K562 (cell line): ENCODE results near the gene GET4. TPM values are rescaled to one million over a fixed set of nuclear protein-coding genes. Genes with fewer than 3 reads are reported as not detected.

Source experiments
- ATAC-seq: fragments of 200-7000 bp; cut with Tn5 transposase; 3 replicates; pipeline ENCODE4 v1.9.1; 2020; ENCODE audit warnings: moderate library complexity
- BruUV-seq: library from RNA; stranded (reverse); fragments of 400-500 nt; replicated peaks from 2 replicates; lab custom pipeline; 2021; lab: Mats Ljungman, UMichigan
- CTCF ChIA-PET: fragments of 300-600 bp; formaldehyde crosslinking; extraction: SDS; loops from one replicate; lab custom pipeline; 2021; ENCODE audit warnings: low intra/inter-chr PET ratio; lab: Yijun Ruan, JAX
- POLR2A ChIA-PET: fragments of 300-600, 350-650 bp; sonication (Branson Sonifier 250); formaldehyde crosslinking; extraction: SDS; loops from one replicate; lab custom pipeline; 2021; ENCODE audit warnings: antibody characterized with exemption, inconsistent platforms; lab: Yijun Ruan, JAX
- DNase-seq, 4 experiments: peaks; one replicate each; pipeline versions ENCODE4 v3.0.0 to v3.0.0-alpha.2; 2011 to 2018; ENCODE audit warnings: low spot score in 3 of 4, mixed read lengths in 3 of 4; ENCODE audit errors: extremely low read depth in 1 of 4
- FAIRE-seq: peaks from 2 replicates; lab custom pipeline; 2011; peaks lifted over from hg19 to GRCh38; lab: Jason Lieb, UNC
- H2AFZ ChIP-seq: 2 replicates; pipeline ENCODE4 v1.6.0; 2011; ENCODE audit warnings: low read depth, low read length, control low read depth, inconsistent platforms
- H3K27ac ChIP-seq: fragments of 200-600 bp; 3 replicates; pipeline ENCODE4 v1.8.0; 2011; ENCODE audit warnings: low read depth, mild to moderate bottlenecking, control low read depth, inconsistent platforms, low read length, moderate library complexity, mixed read lengths; ENCODE audit errors: extremely low read depth
- H3K27me3 ChIP-seq, 2 experiments: fragments of 300-600 bp in 1 of 2; 2 replicates in 1 of 2; 3 replicates in 1 of 2; pipeline versions ENCODE4 v1.6.0 to v1.8.0; 2011; ENCODE audit warnings: inconsistent platforms in 2 of 2, low read length in 2 of 2, mild to moderate bottlenecking in 1 of 2, mixed read lengths in 1 of 2, moderate library complexity in 1 of 2; ENCODE audit not compliant: control insufficient read depth in 2 of 2, insufficient read depth in 2 of 2
- H3K36me3 ChIP-seq: fragments of 300-600 bp; 3 replicates; pipeline ENCODE4 v1.8.0; 2011; ENCODE audit warnings: mild to moderate bottlenecking, low read length, inconsistent platforms; ENCODE audit not compliant: control insufficient read depth, insufficient read depth
- H3K4me1 ChIP-seq, 2 experiments: fragments of 200-600 bp in 1 of 2; replicated peaks in 1 of 2; 2 replicates in 1 of 2; 3 replicates in 1 of 2; pipeline versions ENCODE4 v1.5.1 to v1.8.0; 2011; ENCODE audit warnings: inconsistent platforms in 2 of 2, low read length in 2 of 2, mild to moderate bottlenecking in 1 of 2, mixed read lengths in 1 of 2, moderate library complexity in 1 of 2; ENCODE audit not compliant: control insufficient read depth in 2 of 2, insufficient read depth in 2 of 2
- H3K4me2 ChIP-seq: 2 replicates; pipeline ENCODE4 v1.6.1; 2011; ENCODE audit warnings: low read length, control low read depth, inconsistent platforms, mixed read lengths; ENCODE audit not compliant: insufficient read depth
- H3K4me3 ChIP-seq: fragments of 200-600 bp; sonication (generic), shearing (Covaris generic); 2 replicates; pipeline ENCODE4 v1.5.1; 2016; ENCODE audit warnings: control low read depth, inconsistent platforms
- H3K79me2 ChIP-seq: fragments of 200-600 bp; 3 replicates; pipeline ENCODE4 v1.8.0; 2011; ENCODE audit warnings: low read length, inconsistent platforms; ENCODE audit not compliant: control insufficient read depth, insufficient read depth
- H3K9ac ChIP-seq, 2 experiments: 2 replicates each; pipeline versions ENCODE4 v1.6.0 to v1.6.1; 2011; ENCODE audit warnings: low read depth in 2 of 2, low read length in 2 of 2, control low read depth in 1 of 2, inconsistent platforms in 1 of 2, mild to moderate bottlenecking in 1 of 2, mixed read lengths in 1 of 2; ENCODE audit not compliant: insufficient read depth in 1 of 2
- H3K9me1 ChIP-seq: one replicate; pipeline ENCODE4 v1.6.0; 2011; ENCODE audit warnings: inconsistent platforms, mild to moderate bottlenecking, low read length, moderate library complexity; ENCODE audit not compliant: control insufficient read depth, insufficient read depth
- H3K9me3 ChIP-seq: replicated peaks from 2 replicates; pipeline ENCODE4 v1.5.1; 2011; ENCODE audit warnings: low read depth, low read length, inconsistent platforms; ENCODE audit not compliant: control insufficient read depth, insufficient read depth
- H4K20me1 ChIP-seq: replicated peaks from 2 replicates; pipeline ENCODE4 v1.6.1; 2011; ENCODE audit warnings: low read length, inconsistent platforms, mixed read lengths; ENCODE audit not compliant: control insufficient read depth, insufficient read depth
- BRD9 ChIP-seq: fragments of 450-650 bp; IDR thresholded peaks from 2 replicates; pipeline ENCODE4 v1.6.1; 2018; ENCODE audit warnings: low read depth; ENCODE audit not compliant: partially characterized antibody
- DDX20 ChIP-seq: fragments of 450-650 bp; IDR thresholded peaks from 2 replicates; pipeline ENCODE4 v1.6.1; 2016; ENCODE audit warnings: missing genetic modification characterization, low read depth, mild to moderate bottlenecking, missing compliant biosample characterization, moderate library complexity
- GABPB2 ChIP-seq: fragments of 250-450 bp; sonication (Bioruptor Pico); conservative IDR thresholded peaks from 2 replicates; pipeline ENCODE4 v1.5.1; 2021; ENCODE audit warnings: mild to moderate bottlenecking
- KLF10 ChIP-seq: fragments of 250-450 bp; sonication (Bioruptor Pico); IDR thresholded peaks from 2 replicates; pipeline ENCODE4 v1.6.1; 2021; ENCODE audit warnings: matching md5 sums
- MCM5 ChIP-seq: fragments of 450-650 bp; IDR thresholded peaks from 2 replicates; pipeline ENCODE4 v1.6.1; 2016; ENCODE audit warnings: low read depth
- MXI1 ChIP-seq: IDR thresholded peaks from 2 replicates; pipeline ENCODE4 v1.6.1; 2011; ENCODE audit warnings: low read depth, mild to moderate bottlenecking, improper control_type of control experiment, low read length
- NFYB ChIP-seq: IDR thresholded peaks from 2 replicates; pipeline ENCODE4 v1.6.1; 2011; ENCODE audit warnings: mild to moderate bottlenecking, moderate library complexity; ENCODE audit not compliant: insufficient read length; ENCODE audit errors: extremely low read depth
- NR4A1 ChIP-seq, 2 experiments: fragments of 250-450 bp in 1 of 2; fragments of 450-650 bp in 1 of 2; sonication (Bioruptor Pico) in 1 of 2; IDR thresholded peaks; 2 replicates each; pipeline versions ENCODE4 v1.4.0 to v1.6.1; 2016 to 2020; ENCODE audit warnings: mild to moderate bottlenecking in 2 of 2, missing compliant biosample characterization in 1 of 2, missing genetic modification characterization in 1 of 2, moderate library complexity in 1 of 2
- PHF21A ChIP-seq: fragments of 450-650 bp; IDR thresholded peaks from 2 replicates; pipeline ENCODE4 v1.6.1; 2017; ENCODE audit warnings: low read depth, borderline replicate concordance
- PRMT5 ChIP-seq: sonication (generic); formaldehyde crosslinking; IDR thresholded peaks from 2 replicates; pipeline ENCODE4 v1.5.0; 2020; ENCODE audit warnings: missing genetic modification reagents
- PTRF ChIP-seq: fragments of 450-650 bp; IDR thresholded peaks from 2 replicates; pipeline ENCODE4 v1.6.1; 2016; ENCODE audit warnings: mild to moderate bottlenecking, missing genetic modification characterization, missing compliant biosample characterization
- THRAP3 ChIP-seq: fragments of 450-650 bp; IDR thresholded peaks from 2 replicates; pipeline ENCODE4 v1.6.1; 2016; ENCODE audit warnings: mild to moderate bottlenecking, inconsistent platforms, borderline replicate concordance
- ZNF347 ChIP-seq: fragments of 450-650 bp; formaldehyde crosslinking; IDR thresholded peaks from 2 replicates; pipeline ENCODE4 v1.4.0; 2020; ENCODE audit warnings: low read depth, mild to moderate bottlenecking, moderate library complexity
- ZNF354B ChIP-seq: fragments of 250-450 bp; sonication (Bioruptor Pico); IDR thresholded peaks from 2 replicates; pipeline ENCODE4 v1.4.0; 2020
- WGBS: fragments of 100-300 bp; shearing (Covaris generic); methylation state at CpG from one replicate; pipeline ENCODE4 v1.1.6; 2016; ENCODE audit warnings: low coverage, mixed read lengths; ENCODE audit not compliant: insufficient coverage; ENCODE audit errors: missing lambda C conversion rate; 5-methylcytosine and 5-hydroxymethylcytosine counted together
- in situ Hi-C: fragments of 300-500 bp; cut with MboI; formaldehyde crosslinking; loops from 4 replicates; pipeline ENCODE4 v1.15.0; 2018; ENCODE audit warnings: inconsistent platforms, mixed read lengths
- intact Hi-C: fragments of 100-400 bp; cut with micrococcal nuclease; formaldehyde crosslinking; loops from 2 replicates; pipeline ENCODE4 v1.14.2; 2022
- polyA plus RNA-seq, 8 experiments: library from polyadenylated mRNA; depleted of rRNA in 4 of 8; stranded (reverse) in 5 of 8; unstranded in 3 of 8; fragments of >200 nt; fragmentation: Nextera tagmentation in 2 of 8; fragmentation: Illumina TruSeq in 1 of 8; extraction: Ambion mirVana in 2 of 8; extraction: Trizol in 1 of 8; gene quantifications; 2 replicates each; pipeline versions ENCODE4 v1.2.1 to v1.2.3, GENCODE V29; 2011 to 2014; ENCODE audit warnings: inconsistent platforms in 1 of 8, missing spikeins in 1 of 8
- total RNA-seq, 7 experiments: library from RNA; depleted of rRNA in 6 of 7; stranded (reverse); fragments of >200 nt in 6 of 7; fragmentation: Illumina TruSeq in 2 of 7; extraction: Trizol in 2 of 7; gene quantifications; 2 replicates each; pipeline versions ENCODE4 v1.2.1 to v1.2.3, GENCODE V29; 2011 to 2021; ENCODE audit warnings: low replicate concordance in 1 of 7
- TF ChIP-seq, protein P1 (sequence below): sonication (generic); formaldehyde crosslinking; IDR thresholded peaks from 2 replicates; pipeline ENCODE4 v1.8.0; 2022; ENCODE audit warnings: mild to moderate bottlenecking, missing genetic modification reagents
- TF ChIP-seq, protein P2 (sequence below), 3 experiments: fragments of 200-800 bp in 1 of 3; sonication (Bioruptor generic) in 1 of 3; sonication (generic) in 1 of 3; formaldehyde crosslinking in 1 of 3; IDR thresholded peaks; 2 replicates each; pipeline versions ENCODE4 v1.6.1 to v1.8.0; 2016 to 2022; ENCODE audit warnings: mild to moderate bottlenecking in 2 of 3, missing compliant biosample characterization in 2 of 3, missing genetic modification characterization in 2 of 3, missing genetic modification reagents in 1 of 3

Gene GET4
- total and polyA plus RNA-seq, 9 of the 15 experiments (the other 6 are each of a cell fraction or from before 2014, with no cell fraction given), result 0.99 to 122 (median 40.4) TPM

DNA sequence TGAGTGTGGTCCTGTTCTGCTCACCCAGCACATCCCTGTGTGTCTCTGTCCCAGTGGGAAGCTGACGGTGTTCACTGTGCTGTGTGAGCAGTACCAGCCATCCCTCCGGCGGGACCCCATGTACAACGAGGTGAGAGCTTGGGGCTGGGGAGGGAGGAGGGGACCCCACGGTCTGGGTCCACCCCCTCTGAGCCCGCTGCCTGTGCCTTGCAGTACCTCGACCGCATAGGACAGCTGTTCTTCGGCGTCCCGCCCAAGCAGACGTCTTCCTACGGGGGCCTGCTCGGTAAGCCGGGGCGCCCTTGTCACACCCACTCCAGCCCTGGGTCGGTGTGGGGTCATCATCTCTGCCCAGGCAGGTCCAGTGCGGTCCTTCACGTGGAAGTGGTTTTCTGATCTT is 17.3 kb downstream of the GET4 start:
- ChIA-PET POLR2A (interaction anchor here (0.9 kb wide), 1 partner anchor 13 kb away, joined by 4 read pairs; no protein-coding TSS in a partner anchor), CTCF (no interaction called here)
- peaks cover 7% of the 10 kb centered on the region for H3K79me2 ChIP-seq
- H2AFZ ChIP-seq, result no peak overlapping the region
- TF ChIP-seq PRMT5 (CRISPR knock-in tag), result no peak
- no peak for TF ChIP-seq PHF21A
- TF ChIP-seq ZNF354B (CRISPR knock-in tag), result no peak
- TF ChIP-seq, protein P1, sequence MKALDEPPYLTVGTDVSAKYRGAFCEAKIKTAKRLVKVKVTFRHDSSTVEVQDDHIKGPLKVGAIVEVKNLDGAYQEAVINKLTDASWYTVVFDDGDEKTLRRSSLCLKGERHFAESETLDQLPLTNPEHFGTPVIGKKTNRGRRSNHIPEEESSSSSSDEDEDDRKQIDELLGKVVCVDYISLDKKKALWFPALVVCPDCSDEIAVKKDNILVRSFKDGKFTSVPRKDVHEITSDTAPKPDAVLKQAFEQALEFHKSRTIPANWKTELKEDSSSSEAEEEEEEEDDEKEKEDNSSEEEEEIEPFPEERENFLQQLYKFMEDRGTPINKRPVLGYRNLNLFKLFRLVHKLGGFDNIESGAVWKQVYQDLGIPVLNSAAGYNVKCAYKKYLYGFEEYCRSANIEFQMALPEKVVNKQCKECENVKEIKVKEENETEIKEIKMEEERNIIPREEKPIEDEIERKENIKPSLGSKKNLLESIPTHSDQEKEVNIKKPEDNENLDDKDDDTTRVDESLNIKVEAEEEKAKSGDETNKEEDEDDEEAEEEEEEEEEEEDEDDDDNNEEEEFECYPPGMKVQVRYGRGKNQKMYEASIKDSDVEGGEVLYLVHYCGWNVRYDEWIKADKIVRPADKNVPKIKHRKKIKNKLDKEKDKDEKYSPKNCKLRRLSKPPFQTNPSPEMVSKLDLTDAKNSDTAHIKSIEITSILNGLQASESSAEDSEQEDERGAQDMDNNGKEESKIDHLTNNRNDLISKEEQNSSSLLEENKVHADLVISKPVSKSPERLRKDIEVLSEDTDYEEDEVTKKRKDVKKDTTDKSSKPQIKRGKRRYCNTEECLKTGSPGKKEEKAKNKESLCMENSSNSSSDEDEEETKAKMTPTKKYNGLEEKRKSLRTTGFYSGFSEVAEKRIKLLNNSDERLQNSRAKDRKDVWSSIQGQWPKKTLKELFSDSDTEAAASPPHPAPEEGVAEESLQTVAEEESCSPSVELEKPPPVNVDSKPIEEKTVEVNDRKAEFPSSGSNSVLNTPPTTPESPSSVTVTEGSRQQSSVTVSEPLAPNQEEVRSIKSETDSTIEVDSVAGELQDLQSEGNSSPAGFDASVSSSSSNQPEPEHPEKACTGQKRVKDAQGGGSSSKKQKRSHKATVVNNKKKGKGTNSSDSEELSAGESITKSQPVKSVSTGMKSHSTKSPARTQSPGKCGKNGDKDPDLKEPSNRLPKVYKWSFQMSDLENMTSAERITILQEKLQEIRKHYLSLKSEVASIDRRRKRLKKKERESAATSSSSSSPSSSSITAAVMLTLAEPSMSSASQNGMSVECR (CRISPR knock-in tag), result no peak
- no peak for TF ChIP-seq MCM5
- TF ChIP-seq, protein P2, sequence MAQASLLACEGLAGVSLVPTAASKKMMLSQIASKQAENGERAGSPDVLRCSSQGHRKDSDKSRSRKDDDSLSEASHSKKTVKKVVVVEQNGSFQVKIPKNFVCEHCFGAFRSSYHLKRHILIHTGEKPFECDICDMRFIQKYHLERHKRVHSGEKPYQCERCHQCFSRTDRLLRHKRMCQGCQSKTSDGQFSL (CRISPR knock-in tag; IDR thresholded peaks at IDR 0.05), result no peak
- TF ChIP-seq, protein P2 (tag; IDR thresholded peaks at IDR 0.05), result no peak
- TF ChIP-seq ZNF347 (CRISPR knock-in tag), result no peak
- no peak for TF ChIP-seq NFYB
- no peak for TF ChIP-seq PTRF (tag)
- TF ChIP-seq MXI1, result no peak
- TF ChIP-seq THRAP3, result no peak
- TF ChIP-seq BRD9, result no peak
- TF ChIP-seq NR4A1 (CRISPR knock-in tag; IDR thresholded peaks at IDR 0.05), result no peak
- no peak for TF ChIP-seq NR4A1 (tag; IDR thresholded peaks at IDR 0.05)
- TF ChIP-seq KLF10 (CRISPR knock-in tag), result no peak
- no peak for TF ChIP-seq GABPB2
- TF ChIP-seq DDX20, result no peak
- in situ Hi-C loops, result no loop called here
- H3K9ac ChIP-seq, result no peak overlapping the region
- no peak for DNase-seq
- no peak for FAIRE-seq
- no peak overlapping the region for H3K4me3 ChIP-seq
- intact Hi-C loops, result no loop called here
- no peak overlapping the region for H3K27ac ChIP-seq
- over 99% methylated on average over 18 of the region's 19 CpGs for WGBS
- no peak for ATAC-seq
- H3K9me1 ChIP-seq, result no peaks in the 10 kb centered on the region
- no peaks in the 10 kb centered on the region for H3K9me3 ChIP-seq
- H3K27me3 ChIP-seq, result no peaks in the 10 kb centered on the region
- H3K36me3 ChIP-seq, result peaks cover 88% of the 10 kb centered on the region; the same call in 2 of the 3 replicates
- H3K4me1 ChIP-seq, result peaks cover 3 to 39% of the 10 kb centered on the region in 2 experiments; a peak in 3 of 5 replicates
- no peak overlapping the region for H3K4me2 ChIP-seq
- no peaks in the 10 kb centered on the region; the same call in 1 of the 2 replicates for H4K20me1 ChIP-seq
- no TSS peak for BruUV-seq
